ENCODE measurements around the gene NEFH.
"Not testable (repeated sequence)": the region's sequence is repeated elsewhere in the genome, so short reads cannot be mapped to it uniquely, and the experiment has no call there.

NEFH gene

DNA sequence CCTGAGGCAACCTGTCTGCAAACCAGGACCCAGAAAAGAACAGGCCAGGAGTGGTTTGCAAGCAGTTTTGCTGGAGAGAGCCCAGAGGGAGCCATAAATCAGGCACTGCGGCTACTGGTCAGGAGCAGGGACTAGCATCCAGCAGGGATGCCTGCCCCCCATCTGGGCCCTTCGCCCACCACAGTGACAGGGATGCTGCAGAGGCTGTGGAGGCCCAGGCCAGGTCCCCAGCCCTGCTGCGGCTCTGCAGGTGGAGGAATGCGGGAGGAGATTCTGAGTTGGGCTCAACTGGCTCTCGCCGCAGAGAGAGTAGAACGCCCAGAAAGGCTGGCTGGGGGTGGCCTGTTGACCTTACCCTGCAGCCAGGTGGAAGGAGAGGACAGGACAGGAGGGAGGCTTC, 16.4 kb upstream of the NEFH start:
- no peak for DNase-seq

DNA sequence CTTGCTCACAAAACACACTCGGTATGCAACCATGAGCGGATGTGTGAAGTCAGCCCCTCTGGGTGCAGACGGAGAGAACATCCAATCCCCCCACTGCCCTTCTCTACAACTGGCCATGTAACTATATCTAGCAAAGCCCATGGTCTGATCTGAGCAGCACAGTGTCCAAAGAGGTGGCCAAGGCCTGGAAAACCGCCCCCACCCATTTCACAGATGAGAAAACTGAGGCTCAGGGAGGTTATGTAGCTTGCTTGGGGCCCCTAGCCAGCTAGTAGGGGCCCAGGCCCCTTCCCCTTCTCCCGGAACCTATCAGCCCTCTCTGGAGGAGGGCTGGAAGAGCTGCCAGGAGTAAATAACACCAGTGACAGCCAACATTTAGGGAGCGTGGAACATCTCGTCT, 15.4 kb upstream of the NEFH start:
- DNase-seq, result no peak

DNA sequence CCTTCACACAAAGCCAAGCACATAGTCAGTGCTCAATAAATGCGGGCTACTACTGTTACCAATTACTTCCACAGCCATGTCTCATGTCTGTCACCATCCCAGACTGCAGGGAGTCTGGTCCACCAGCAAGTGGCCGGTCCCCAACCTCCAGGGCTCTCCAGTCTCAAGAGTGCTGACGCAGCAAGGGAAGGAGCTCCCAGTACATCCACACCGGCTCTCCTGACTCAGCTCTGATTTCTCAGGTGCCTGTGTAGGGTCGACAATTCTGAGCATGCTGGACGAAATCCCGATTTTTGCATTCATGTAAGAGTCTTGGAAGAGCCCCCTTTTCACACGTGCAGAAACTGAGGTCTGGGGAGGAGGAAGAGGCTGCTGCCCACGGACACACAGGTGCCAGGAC, 10.3 kb upstream of the NEFH start:
- DNase-seq, result no peak

DNA sequence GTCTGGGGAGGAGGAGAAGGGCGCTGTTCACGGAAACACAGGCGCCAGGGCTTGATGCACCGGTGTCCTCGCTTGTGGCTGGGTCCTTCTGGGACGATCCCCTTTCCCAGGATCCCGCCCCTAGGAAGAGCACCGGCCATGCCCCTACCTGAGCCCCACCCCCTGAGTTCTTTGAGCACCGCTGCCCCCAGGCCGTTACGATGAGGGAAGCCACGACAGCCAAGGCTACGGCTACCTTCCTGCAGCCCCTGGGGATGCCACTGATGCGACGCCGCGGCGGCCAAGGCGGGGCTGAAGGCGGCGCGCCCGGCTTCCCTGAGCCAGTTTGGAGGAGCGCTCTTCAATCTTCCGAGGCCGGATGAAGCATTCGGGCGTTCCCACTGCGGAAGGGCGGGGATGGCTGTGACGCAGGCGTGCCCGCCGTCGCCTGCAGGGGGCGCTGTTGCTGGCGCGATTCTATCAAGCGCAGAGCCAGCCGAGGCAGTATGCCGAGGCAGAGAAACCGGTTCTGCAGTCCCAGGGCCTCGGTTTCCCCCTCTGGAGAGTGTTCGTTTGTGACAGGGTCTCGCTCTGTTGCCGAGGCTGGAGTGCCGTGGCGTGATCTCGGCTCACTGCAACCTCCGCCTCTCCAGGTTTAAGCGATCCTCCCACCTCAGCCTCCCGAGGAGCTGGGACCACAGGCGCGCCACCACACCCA, 9.7 kb upstream of the NEFH start:
- DNase-seq, result peak; percentile 81

DNA sequence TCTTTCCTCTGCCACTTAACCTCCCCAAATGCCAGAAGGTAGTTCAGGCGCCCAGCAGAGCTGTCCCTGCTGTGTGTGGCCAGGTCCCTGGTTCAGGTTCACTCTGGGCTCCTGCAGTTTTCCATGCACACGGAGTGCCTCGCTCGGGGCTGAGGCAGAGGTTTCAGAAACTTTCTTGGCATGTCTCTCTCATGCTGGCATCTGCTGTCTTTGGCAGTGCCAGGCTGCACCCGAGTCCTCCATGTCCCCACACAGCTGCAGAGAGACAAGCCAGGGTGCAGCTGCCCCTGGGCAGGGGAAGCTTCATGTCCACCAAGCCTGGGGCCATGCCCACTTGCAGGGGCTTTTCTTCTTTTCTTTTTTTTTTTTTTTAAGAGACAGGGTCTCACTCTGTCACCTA, 7.0 kb upstream of the NEFH start:
- DNase-seq, result no peak

DNA sequence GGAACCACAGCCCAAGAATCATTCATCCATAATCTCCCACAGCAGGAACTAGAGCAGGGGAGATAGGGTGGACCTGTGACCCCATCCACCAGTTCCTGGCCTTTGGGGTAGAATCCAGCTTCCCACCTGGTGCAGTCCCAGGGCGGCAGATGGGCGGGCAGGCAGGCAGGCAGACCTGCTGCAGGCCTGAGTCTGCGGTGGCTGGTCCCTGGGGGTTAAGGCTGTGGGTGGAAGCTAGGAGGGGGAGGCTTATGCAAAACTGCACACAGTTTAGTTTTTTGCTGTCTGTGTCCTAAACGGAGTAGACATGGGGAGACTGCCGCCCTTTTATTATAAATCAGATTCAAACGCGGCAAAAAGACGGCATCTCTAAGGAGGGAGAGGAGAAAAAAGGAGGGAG, 4.5 kb upstream of the NEFH start:
- DNase-seq, result no peak

DNA sequence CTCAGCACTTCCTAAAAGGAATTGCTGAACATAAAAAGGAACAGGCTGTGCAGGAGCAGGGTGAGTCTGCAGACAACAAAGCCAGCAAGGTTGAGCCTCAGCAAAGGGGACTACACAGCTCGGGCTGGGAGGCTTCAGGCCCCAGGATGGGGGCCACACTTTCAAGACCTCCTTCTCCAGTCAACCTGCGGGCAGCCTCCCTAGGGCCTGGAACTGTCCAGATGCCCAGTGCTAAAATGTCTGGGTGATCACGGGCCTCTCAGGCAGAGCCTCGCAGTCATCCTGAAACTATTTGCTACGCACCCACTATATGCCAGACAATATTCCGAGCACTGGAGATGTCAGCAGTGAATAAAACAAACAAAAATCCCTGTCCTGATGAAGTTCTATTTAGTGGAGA, 3.9 kb upstream of the NEFH start:
- no peak for DNase-seq

DNA sequence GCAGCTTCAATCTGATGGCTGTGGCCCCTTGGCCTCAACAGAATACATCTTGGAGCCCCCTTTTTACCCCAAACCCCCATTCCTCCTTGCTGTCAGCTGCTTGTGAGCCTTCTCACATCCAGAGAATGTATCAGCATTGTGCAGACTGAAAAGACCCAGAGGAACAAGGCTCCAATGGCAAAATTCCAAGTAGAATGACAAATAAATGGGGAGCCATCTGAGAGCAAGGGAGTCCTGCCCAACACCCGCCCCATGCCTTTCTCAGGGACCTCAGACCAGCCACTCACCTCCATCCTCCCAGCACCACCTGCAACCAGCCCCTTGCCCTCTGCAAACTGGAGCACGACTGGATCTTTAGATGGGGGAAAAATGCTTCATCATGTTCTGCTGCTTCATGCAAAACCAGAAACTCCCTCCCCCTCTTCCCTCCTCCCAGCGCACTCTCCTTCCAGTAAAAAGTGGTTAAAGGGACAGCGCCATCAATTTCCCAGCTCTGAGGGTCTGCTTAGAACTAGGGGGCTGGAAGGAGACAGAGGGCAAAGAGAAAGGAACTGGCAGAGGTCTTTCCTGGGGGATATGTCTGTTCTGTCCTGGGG, 2.2 kb upstream of the NEFH start:
- no peak for DNase-seq

DNA sequence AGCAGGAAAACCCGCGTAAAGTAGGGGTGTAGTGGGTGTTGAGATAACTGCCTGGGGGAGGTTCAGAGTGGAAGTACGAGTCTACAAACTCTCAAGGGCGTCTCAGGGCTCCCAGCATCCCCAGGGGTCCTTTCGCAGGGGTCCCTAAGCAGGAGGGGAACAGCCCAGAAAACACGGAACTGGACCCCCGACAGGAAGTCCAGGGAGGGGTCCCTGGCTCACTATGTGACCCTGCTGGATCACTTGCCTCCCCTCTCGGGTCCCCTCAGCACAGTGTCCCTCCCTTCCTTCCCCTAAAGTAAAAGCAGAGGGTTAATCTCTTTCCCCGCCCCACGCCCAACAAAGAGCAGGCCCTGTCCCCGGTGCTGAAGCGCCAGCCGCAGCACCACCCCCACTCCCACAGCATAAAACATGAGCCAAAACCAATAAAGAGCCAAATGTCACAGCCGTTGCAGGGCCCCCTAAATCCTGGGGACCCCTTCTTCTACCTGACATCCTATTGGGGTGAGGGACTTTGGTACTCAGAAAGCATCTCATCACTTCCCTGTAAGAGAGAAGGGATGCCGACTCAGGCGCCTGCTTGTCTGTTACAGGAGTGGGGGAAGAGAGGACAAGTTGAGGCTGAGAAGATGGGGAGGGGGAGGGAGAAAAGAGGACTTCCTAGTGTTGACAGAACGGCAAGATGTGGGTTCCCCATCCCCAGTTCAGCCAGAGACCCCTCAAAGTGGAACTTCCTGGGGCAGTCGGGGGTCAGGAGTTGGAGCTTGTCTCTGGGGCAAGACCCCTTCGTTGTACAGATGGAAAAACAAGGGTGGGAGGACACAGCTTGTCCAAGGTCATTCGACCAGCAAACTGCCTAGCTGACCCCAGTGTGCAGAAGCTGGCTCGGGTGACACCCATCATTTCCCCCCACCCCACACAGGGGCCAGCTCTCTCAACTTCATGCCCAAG, 1.4 kb upstream of the NEFH start:
- DNase-seq, result peak; percentile 28

DNA sequence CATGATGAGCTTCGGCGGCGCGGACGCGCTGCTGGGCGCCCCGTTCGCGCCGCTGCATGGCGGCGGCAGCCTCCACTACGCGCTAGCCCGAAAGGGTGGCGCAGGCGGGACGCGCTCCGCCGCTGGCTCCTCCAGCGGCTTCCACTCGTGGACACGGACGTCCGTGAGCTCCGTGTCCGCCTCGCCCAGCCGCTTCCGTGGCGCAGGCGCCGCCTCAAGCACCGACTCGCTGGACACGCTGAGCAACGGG, 169 bp downstream of the NEFH start:
- no peak for DNase-seq

DNA sequence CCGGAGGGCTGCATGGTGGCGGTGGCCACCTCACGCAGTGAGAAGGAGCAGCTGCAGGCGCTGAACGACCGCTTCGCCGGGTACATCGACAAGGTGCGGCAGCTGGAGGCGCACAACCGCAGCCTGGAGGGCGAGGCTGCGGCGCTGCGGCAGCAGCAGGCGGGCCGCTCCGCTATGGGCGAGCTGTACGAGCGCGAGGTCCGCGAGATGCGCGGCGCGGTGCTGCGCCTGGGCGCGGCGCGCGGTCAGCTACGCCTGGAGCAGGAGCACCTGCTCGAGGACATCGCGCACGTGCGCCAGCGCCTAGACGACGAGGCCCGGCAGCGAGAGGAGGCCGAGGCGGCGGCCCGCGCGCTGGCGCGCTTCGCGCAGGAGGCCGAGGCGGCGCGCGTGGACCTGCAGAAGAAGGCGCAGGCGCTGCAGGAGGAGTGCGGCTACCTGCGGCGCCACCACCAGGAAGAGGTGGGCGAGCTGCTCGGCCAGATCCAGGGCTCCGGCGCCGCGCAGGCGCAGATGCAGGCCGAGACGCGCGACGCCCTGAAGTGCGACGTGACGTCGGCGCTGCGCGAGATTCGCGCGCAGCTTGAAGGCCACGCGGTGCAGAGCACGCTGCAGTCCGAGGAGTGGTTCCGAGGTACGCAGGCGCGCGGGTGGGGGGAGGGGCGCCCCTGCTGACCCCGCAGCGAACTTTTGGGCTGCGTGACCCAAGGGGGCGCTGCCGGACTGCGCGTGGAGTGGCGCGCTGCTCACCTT, 670 bp downstream of the NEFH start:
- peak; percentile 57 for DNase-seq

DNA sequence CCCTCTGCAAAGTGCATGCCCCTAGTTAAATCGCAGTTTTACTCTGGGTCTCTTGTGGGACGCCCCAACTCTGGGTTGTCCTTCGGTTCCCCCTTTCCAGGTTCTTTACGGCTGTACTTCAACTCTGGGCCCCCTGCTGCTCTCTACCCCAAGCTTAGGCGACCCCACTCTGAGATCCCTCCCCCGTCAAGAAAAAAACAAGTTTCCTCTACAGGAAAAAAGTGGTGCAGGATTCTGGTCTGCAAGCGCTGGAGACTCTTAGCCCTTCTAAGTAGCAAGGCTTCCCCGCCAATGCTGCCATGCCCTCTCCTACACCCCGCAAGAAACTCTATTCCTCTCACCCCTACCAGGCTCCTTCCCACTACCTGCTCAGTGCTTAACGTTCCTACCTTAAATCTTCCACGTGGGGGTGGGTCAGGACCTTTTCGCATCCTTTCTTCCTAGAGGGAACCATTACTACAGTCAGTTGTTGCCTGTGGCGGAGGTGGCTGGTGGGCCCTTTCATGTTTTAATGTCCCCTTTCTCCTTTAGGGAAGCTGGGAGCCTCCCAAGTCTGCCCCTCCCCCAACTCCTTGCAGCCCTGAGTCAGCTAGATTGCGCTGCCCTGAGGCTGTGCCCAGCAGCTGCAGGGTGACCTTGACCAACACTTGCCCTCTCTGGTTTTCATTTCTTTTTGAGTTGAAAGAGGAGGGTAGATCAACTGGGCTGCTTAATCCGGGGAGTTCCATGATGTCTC, 1.4 kb downstream of the NEFH start:
- no peak for DNase-seq

DNA sequence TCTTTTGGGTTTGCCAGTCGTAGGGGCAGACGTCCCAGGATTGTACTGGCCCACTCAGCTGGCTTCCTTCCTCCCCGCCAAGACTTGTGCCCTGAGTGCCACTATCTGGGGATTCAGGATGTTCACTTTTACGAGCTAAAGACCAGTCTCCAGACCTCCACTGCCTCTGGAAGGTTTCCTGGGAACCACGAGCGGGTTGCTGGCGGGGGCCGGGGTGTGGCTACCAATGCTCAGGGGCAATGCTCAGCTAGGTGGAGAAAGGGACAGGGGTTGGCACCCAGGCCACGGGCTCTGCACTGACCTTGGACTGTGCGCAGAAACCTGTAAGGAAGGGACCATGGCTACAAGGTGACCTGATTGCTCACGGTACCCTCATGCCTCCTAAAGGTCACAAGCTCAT, 2.2 kb downstream of the NEFH start:
- DNase-seq, result no peak

DNA sequence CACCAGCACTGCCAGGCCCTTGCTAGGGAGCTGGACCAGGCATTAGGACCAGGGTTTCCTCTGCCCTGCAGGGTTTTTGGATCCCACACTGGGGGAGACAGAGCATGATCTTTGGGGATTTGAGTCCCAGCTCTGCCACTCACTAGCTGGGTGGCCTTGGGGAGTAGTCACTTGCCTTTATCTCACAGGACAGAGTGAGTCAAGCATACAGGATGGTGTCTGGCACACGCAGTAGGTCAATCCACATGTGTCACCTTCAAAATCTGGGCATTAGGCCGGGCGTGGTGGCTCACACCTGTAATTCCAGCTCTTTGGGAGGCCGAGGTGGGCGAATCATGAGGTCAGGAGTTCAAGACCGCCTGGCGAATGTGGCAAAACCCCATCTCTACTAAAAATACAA, 2.7 kb downstream of the NEFH start:
- no peak for DNase-seq

DNA sequence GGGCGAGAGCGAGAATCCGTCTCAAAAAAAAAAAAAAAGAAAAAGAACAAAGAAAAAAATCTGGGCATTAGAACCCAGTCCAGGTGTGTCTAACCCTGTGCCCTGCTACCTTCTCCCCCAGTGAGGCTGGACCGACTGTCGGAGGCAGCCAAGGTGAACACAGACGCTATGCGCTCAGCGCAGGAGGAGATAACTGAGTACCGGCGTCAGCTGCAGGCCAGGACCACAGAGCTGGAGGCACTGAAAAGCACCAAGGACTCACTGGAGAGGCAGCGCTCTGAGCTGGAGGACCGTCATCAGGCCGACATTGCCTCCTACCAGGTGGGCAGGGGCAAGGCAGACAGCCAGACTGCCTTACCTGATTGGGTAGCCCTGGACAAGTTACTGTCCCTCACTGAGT, 3.2 kb downstream of the NEFH start:
- DNase-seq, result no peak

DNA sequence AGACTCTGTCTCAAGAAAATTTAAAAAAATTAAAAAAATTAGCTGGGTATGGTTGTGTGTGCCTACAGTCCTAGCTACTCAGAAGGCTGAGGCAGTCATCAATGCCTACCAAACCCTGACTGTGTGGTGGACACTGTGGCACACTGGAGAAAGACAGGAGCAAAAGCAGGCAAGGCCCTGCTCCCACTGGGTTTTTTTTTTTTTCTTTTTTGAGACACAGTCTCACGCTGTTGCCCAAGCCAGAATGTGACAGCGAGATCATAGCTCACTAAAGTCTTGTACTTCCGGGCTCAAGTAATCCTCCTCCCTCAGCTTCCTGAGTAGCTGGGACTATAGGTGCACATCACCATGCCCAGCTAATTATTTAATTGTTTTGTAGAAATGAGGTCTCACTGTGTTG, 4.6 kb downstream of the NEFH start:
- no peak for DNase-seq

DNA sequence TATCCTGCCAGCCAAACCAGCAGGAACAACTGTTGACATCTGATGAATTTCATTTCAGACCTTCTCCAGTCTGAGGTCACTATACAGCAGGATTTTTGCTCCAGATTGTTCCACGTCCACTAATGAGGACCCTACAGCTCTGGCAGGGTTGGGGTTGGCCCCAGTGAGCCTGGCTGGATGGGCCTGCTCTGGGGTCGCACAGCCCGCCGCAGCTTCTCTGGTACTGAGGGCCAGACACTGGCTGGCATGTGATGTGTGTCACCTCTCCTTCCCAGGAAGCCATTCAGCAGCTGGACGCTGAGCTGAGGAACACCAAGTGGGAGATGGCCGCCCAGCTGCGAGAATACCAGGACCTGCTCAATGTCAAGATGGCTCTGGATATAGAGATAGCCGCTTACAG, 5.4 kb downstream of the NEFH start:
- no peak for DNase-seq

DNA sequence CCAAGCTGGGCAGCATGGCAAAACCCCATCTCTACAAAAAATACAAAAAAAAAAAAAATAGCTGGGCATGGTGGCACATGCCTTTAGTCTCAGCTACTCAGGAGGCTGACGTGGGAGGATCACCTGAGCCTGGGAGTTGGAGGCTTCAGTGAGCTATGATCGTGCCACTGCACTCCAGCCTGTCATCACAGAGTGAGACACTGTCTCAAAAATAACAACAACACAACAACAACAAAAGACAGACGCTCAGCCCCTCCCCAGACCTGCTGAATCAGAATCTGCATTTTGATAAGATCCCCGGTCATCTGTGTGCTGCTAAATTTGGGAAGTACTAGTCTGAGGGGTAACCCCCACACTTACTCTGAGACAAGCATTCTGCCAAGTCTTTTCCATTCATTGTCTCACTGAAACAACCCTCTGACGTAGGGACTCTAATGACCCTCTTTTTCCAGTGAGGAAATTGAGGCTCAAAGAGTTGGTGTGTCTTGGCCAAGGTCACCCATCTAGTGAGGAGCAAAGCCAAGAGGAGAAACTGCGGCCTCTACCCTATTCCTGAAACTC, 7.5 kb downstream of the NEFH start:
- DNase-seq, result no peak

DNA sequence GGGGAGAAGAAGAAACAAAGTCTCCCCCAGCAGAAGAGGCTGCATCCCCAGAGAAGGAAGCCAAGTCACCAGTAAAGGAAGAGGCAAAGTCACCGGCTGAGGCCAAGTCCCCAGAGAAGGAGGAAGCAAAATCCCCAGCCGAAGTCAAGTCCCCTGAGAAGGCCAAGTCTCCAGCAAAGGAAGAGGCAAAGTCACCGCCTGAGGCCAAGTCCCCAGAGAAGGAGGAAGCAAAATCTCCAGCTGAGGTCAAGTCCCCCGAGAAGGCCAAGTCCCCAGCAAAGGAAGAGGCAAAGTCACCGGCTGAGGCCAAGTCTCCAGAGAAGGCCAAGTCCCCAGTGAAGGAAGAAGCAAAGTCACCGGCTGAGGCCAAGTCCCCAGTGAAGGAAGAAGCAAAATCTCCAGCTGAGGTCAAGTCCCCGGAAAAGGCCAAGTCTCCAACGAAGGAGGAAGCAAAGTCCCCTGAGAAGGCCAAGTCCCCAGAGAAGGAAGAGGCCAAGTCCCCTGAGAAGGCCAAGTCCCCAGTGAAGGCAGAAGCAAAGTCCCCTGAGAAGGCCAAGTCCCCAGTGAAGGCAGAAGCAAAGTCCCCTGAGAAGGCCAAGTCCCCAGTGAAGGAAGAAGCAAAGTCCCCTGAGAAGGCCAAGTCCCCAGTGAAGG, 9.2 kb downstream of the NEFH start:
- not testable (repeated sequence) for DNase-seq

DNA sequence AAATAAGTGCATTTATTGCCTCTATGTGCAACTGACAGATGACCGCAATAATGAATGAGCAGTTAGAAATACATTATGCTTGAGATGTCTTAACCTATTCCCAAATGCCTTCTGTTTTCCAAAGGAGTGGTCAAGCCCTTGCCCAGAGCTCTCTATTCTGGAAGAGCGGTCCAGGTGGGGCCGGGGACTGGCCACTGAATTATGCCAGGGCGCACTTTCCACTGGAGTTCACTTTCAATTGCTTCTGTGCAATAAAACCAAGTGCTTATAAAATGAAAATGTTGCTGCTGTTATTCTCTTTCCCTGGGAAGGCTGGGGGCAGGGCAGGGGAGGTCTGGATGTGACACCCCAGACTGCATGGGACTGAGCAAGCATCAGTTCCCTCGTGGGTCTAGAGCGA, 11.0 kb downstream of the NEFH start:
- DNase-seq, result no peak

DNA sequence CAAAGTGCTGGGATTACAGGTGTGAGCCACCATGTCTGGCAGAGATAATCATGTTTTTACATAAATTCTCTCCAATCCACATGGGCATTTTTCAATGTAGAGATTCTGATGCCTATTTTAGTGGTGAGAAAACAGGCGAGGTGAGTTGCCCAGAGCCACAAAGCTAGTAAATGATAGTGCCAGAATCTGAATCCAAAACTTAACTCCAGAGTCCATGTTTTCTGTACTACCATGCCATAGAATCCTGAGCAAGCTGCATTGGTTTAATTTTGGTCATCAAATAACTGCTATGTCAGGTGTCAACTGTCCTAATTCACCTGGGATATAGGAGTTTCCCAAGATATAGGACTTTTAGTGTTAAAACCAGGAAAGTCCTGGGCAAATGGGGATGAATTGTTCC, 13.6 kb downstream of the NEFH start:
- DNase-seq, result no peak

DNA sequence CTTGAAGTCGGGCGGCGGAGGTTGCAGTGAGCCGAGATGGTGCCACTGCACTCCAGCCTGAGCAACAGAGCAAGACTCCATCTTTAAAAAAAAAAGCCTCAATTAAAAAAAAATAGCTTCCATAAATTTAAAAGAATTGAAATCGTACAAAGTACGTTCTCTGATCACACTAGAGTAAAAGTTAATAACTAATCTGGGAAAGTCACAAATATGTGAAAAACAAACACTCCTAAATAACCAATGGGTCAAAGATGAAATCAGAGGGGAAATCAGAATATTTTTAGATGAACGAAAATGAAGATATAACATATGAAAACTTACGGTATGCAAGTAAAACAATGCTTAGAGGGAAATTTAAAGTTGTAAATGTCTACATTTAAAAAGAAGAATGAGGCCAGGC, 19.8 kb downstream of the NEFH start:
- no peak for DNase-seq
